A549 (cell line): ENCODE results near the gene DDX10. TPM values are rescaled to one million over a fixed set of nuclear protein-coding genes. Genes with fewer than 3 reads are reported as not detected.
A peak's percentile ranks its signal among the peaks of the same experiment; 100 is the strongest.

Experiments used
- ATAC-seq, 2 experiments: fragments of 200-7000 bp in 1 of 2; fragments of >200 bp in 1 of 2; cut with Nextera tagmentation in 1 of 2; cut with Tn5 transposase in 1 of 2; 3 replicates each; pipeline versions ENCODE4 v1.8.0 to v1.9.1; 2018 to 2020; ENCODE audit warnings: mild to moderate bottlenecking in 1 of 2, moderate library complexity in 1 of 2
- CTCF ChIA-PET: fragments of 300-600 bp; sonication (Branson Sonifier 250); formaldehyde crosslinking; extraction: SDS; loops from one replicate; lab custom pipeline; 2021; ENCODE audit warnings: antibody characterized with exemption, inconsistent platforms; lab: Yijun Ruan, JAX
- POLR2A ChIA-PET: fragments of 350-600 bp; formaldehyde crosslinking; extraction: SDS; loops from one replicate; lab custom pipeline; 2021; ENCODE audit warnings: antibody characterized with exemption, inconsistent platforms; lab: Yijun Ruan, JAX
- DNase-seq, 2 experiments: peaks; one replicate each; pipeline versions ENCODE4 v3.0.0 to v3.0.0-alpha.2; 2011 to 2016; ENCODE audit warnings: low read depth in 1 of 2, low spot score in 1 of 2
- FAIRE-seq: peaks from 2 replicates; lab custom pipeline; 2011; peaks lifted over from hg19 to GRCh38; lab: Jason Lieb, UNC
- H3K27ac ChIP-seq, 2 experiments: fragments of >200 bp; sonication (Bioruptor Twin); formaldehyde crosslinking; 3 replicates each; pipeline ENCODE4 v1.5.1; 2016 to 2017
- H3K4me1 ChIP-seq: fragments of >200 bp; sonication (Bioruptor Twin); formaldehyde crosslinking; 3 replicates; pipeline ENCODE4 v1.6.1; 2016
- H3K4me2 ChIP-seq: fragments of >200 bp; sonication (Bioruptor Twin); formaldehyde crosslinking; 3 replicates; pipeline ENCODE4 v1.6.1; 2016
- H3K4me3 ChIP-seq: fragments of >200 bp; sonication (Bioruptor Twin); formaldehyde crosslinking; 3 replicates; pipeline ENCODE4 v1.5.1; 2016
- H3K9me3 ChIP-seq: fragments of >200 bp; sonication (Bioruptor Twin); formaldehyde crosslinking; 3 replicates; pipeline ENCODE4 v1.6.1; 2016
- ATOH8 ChIP-seq: fragments of 250-450 bp; sonication (Bioruptor Pico); IDR thresholded peaks from 2 replicates; pipeline ENCODE4 v1.5.0; 2020; ENCODE audit warnings: low read depth, mild to moderate bottlenecking, moderate library complexity
- CBX2 ChIP-seq: fragments of 200-600 bp; sonication (generic); IDR thresholded peaks from 2 replicates; pipeline ENCODE4 v1.6.1; 2016; ENCODE audit warnings: low read depth, mild to moderate bottlenecking, borderline replicate concordance
- CEBPB ChIP-seq, 2 experiments: fragments of >200 bp in 1 of 2; sonication (Bioruptor Twin) in 1 of 2; formaldehyde crosslinking in 1 of 2; IDR thresholded peaks; 2 replicates each; pipeline ENCODE4 v1.6.1; 2012 to 2016
- CHD4 ChIP-seq: fragments of 200-600 bp; sonication (generic); IDR thresholded peaks from 2 replicates; pipeline ENCODE4 v1.6.1; 2016; ENCODE audit warnings: antibody characterized with exemption, mild to moderate bottlenecking, borderline replicate concordance
- CTCF ChIP-seq: fragments of >200 bp; sonication (Bioruptor Twin); formaldehyde crosslinking; IDR thresholded peaks from 3 replicates; pipeline ENCODE4 v1.5.1; 2016
- E2F6 ChIP-seq: IDR thresholded peaks from 2 replicates; pipeline ENCODE4 v1.6.1; 2012; ENCODE audit warnings: low read depth, borderline replicate concordance
- EHF ChIP-seq: fragments of 250-450 bp; sonication (Bioruptor Pico); IDR thresholded peaks from 2 replicates; pipeline ENCODE4 v1.5.0; 2020; ENCODE audit warnings: mild to moderate bottlenecking
- EHMT2 ChIP-seq: fragments of 200-600 bp; sonication (generic); IDR thresholded peaks from 2 replicates; pipeline ENCODE4 v1.6.1; 2016; ENCODE audit warnings: antibody characterized with exemption, low read depth, mild to moderate bottlenecking, moderate library complexity
- EP300 ChIP-seq, 2 experiments: fragments of >200 bp; sonication (Bioruptor Twin); formaldehyde crosslinking; IDR thresholded peaks; 2 replicates in 1 of 2; 3 replicates in 1 of 2; pipeline ENCODE4 v1.6.1; 2016 to 2017
- HOXA7 ChIP-seq: fragments of 250-450 bp; sonication (Bioruptor Pico); IDR thresholded peaks from 2 replicates; pipeline ENCODE4 v1.5.0; 2020; ENCODE audit warnings: mild to moderate bottlenecking, moderate library complexity
- JUN ChIP-seq, 2 experiments: fragments of >200 bp; sonication (Bioruptor Twin); formaldehyde crosslinking; IDR thresholded peaks; 2 replicates in 1 of 2; 3 replicates in 1 of 2; pipeline ENCODE4 v1.6.1; 2016 to 2017
- KDM5A ChIP-seq: fragments of 200-600 bp; sonication (generic); IDR thresholded peaks from 2 replicates; pipeline ENCODE4 v1.6.1; 2016; ENCODE audit warnings: antibody characterized with exemption, mild to moderate bottlenecking
- MAFK ChIP-seq: fragments of 450-650 bp; IDR thresholded peaks from 2 replicates; pipeline ENCODE4 v1.6.1; 2014; ENCODE audit not compliant: partially characterized antibody
- MAZ ChIP-seq: fragments of 150-350 bp; IDR thresholded peaks from 2 replicates; pipeline ENCODE4 v1.6.1; 2014; ENCODE audit warnings: antibody characterized with exemption, low read depth, low read length, borderline replicate concordance
- MYC ChIP-seq: IDR thresholded peaks from 2 replicates; pipeline ENCODE4 v1.6.1; 2012; ENCODE audit warnings: mild to moderate bottlenecking, inconsistent platforms, low read length, improper control_type of control experiment, borderline replicate concordance
- NFE2L2 ChIP-seq: fragments of 150-350 bp; conservative IDR thresholded peaks from 2 replicates; pipeline ENCODE4 v1.6.1; 2014; ENCODE audit warnings: low read length
- PHF8 ChIP-seq: fragments of 200-600 bp; sonication (generic); IDR thresholded peaks from 2 replicates; pipeline ENCODE4 v1.6.1; 2016; ENCODE audit warnings: low read depth, mild to moderate bottlenecking, antibody characterized with exemption, moderate library complexity, borderline replicate concordance
- POLR2AphosphoS2 ChIP-seq: conservative IDR thresholded peaks from 2 replicates; pipeline ENCODE4 v1.6.1; 2012; ENCODE audit warnings: low read length, improper control_type of control experiment, inconsistent platforms
- RAD21 ChIP-seq, 2 experiments: fragments of >200 bp in 1 of 2; sonication (Bioruptor Twin) in 1 of 2; formaldehyde crosslinking in 1 of 2; IDR thresholded peaks in 1 of 2; conservative IDR thresholded peaks in 1 of 2; 2 replicates in 1 of 2; 3 replicates in 1 of 2; pipeline ENCODE4 v1.6.1; 2012 to 2018; ENCODE audit warnings: inconsistent platforms in 1 of 2
- RFX5 ChIP-seq: fragments of 450-650 bp; IDR thresholded peaks from 2 replicates; pipeline ENCODE4 v1.7.1; 2014; ENCODE audit warnings: antibody characterized with exemption, mild to moderate bottlenecking, moderate library complexity
- SMC3 ChIP-seq: fragments of >200 bp; sonication (Bioruptor Twin); formaldehyde crosslinking; IDR thresholded peaks from 3 replicates; pipeline ENCODE4 v1.6.1; 2018; ENCODE audit warnings: inconsistent platforms
- ZNF302 ChIP-seq: fragments of 250-450 bp; sonication (Bioruptor Pico); IDR thresholded peaks from 2 replicates; pipeline ENCODE4 v1.9.0; 2021; ENCODE audit warnings: inconsistent platforms, mild to moderate bottlenecking, moderate library complexity
- ZSCAN20 ChIP-seq: fragments of 250-450 bp; sonication (Bioruptor Pico); IDR thresholded peaks from 2 replicates; pipeline ENCODE4 v1.8.0; 2022; ENCODE audit warnings: mild to moderate bottlenecking, moderate library complexity
- WGBS: methylation state at CpG from one replicate; pipeline ENCODE4 v1.1.6; 2017; ENCODE audit errors: missing lambda C conversion rate; 5-methylcytosine and 5-hydroxymethylcytosine counted together
- polyA plus RNA-seq, 4 experiments: library from polyadenylated mRNA; depleted of rRNA in 3 of 4; stranded (reverse); fragments of >200 nt; fragmentation: RNase III in 1 of 4; extraction: RNeasy Plus Mini Kit Qiagen cat#74134 plus additional on column Dnase treatment in 1 of 4; gene quantifications; 2 replicates in 3 of 4; 3 replicates in 1 of 4; pipeline ENCODE4 v1.2.3, GENCODE V29; 2011 to 2017
- TF ChIP-seq, protein P1 (sequence below): fragments of 450-650 bp; IDR thresholded peaks from 2 replicates; pipeline ENCODE4 v1.6.1; 2014; ENCODE audit warnings: antibody characterized with exemption
- TF ChIP-seq, protein P2 (sequence below): IDR thresholded peaks from 2 replicates; pipeline ENCODE4 v1.6.1; 2012
- TF ChIP-seq, protein P3 (sequence below): IDR thresholded peaks from 2 replicates; pipeline ENCODE4 v1.6.1; 2012

DDX10 gene
- polyA plus RNA-seq, 2 of the 4 experiments (the other 2 are of a cell fraction), result 46.0 to 189 TPM

DNA sequence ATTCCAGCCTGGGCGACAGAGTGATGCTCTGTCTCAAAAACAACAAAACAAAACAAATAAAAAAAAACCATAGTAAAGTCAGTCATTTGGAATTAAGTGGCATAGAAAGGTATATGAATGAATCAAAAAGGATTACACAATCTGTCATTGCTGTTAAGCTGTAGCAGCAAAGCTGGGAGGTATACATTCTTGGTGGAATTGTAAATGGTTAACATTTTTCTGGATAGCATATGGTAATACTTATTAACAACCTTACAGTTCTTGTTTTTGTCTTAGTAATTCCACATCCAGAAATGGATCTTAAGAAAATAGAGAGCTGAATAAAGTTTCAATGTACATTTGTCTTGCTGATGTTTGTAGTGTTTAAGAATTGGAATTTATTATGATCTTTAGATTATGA lies 30.0 kb downstream of the DDX10 start:
- H3K9me3 ChIP-seq, result no peaks in the 10 kb centered on the region
- no peak overlapping the region for H3K27ac ChIP-seq
- 0 out of 3 replicates have a peak, but pooled peaks cover 8% of the 10 kb centered on the region for H3K4me1 ChIP-seq
- 95% methylated on average over 1 of the region's 1 CpG for WGBS
- TF ChIP-seq PHF8 (no peak), CBX2 (no peak), HOXA7 (CRISPR knock-in tag) (no peak), ZNF302 (CRISPR knock-in tag) (no peak), MYC (no peak), RFX5 (no peak), E2F6 (no peak), JUN (IDR thresholded peaks at IDR 0.05) (no peak), CHD4 (no peak), EHMT2 (no peak), EP300 (IDR thresholded peaks at IDR 0.05) (no peak), ATOH8 (no peak), EHF (CRISPR knock-in tag) (no peak), MAZ (no peak), MAFK (no peak), KDM5A (no peak)
- TF ChIP-seq, protein P1, sequence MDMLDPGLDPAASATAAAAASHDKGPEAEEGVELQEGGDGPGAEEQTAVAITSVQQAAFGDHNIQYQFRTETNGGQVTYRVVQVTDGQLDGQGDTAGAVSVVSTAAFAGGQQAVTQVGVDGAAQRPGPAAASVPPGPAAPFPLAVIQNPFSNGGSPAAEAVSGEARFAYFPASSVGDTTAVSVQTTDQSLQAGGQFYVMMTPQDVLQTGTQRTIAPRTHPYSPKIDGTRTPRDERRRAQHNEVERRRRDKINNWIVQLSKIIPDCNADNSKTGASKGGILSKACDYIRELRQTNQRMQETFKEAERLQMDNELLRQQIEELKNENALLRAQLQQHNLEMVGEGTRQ, result no peak
- CTCF ChIA-PET, result interaction anchor here (0.6 to 0.8 kb wide), 4 partner anchors 577 to 1265 kb away, joined by 3 to 4 read pairs (median 3); no protein-coding TSS in a partner anchor
- DNase-seq (no peak), FAIRE-seq (no peak), ATAC-seq (no peak)
- POLR2A ChIA-PET, result no interaction called here
- no peak overlapping the region for H3K4me2 ChIP-seq
- H3K4me3 ChIP-seq, result no peak overlapping the region

- Histone ChIP-seq H3K4me3 (no peak overlapping the region), H3K4me2 (no peak overlapping the region), H3K4me1 (0 out of 3 replicates have a peak, but pooled peaks cover 8% of the 10 kb centered on the region)
- ATAC-seq, result peak; percentile 93 to 94
- peak; percentile 92 to 93 for TF ChIP-seq RAD21 (conservative IDR thresholded peaks at IDR 0.05 in 1 of 2, IDR thresholded peaks at IDR 0.05 in 1 of 2)
- no peak for TF ChIP-seq CEBPB (IDR thresholded peaks at IDR 0.05)
- no peak for TF ChIP-seq KDM5A
- no peak for TF ChIP-seq ZSCAN20 (CRISPR knock-in tag)
- TF ChIP-seq SMC3, result peak; percentile 87
- TF ChIP-seq, protein P2, sequence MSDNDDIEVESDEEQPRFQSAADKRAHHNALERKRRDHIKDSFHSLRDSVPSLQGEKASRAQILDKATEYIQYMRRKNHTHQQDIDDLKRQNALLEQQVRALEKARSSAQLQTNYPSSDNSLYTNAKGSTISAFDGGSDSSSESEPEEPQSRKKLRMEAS, result no peak
- TF ChIP-seq NFE2L2, result no peak
- peak; percentile 85 for TF ChIP-seq CTCF
- TF ChIP-seq, protein P3, sequence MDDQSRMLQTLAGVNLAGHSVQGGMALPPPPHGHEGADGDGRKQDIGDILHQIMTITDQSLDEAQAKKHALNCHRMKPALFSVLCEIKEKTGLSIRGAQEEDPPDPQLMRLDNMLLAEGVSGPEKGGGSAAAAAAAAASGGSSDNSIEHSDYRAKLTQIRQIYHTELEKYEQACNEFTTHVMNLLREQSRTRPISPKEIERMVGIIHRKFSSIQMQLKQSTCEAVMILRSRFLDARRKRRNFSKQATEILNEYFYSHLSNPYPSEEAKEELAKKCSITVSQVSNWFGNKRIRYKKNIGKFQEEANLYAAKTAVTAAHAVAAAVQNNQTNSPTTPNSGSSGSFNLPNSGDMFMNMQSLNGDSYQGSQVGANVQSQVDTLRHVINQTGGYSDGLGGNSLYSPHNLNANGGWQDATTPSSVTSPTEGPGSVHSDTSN, result no peak
- TF ChIP-seq POLR2AphosphoS2, result no peak
- TF ChIP-seq, all 56 proteins: peak for 3
- ChIA-PET POLR2A (interaction anchor here (1.0 to 1.3 kb wide), 2 partner anchors 173 to 1241 kb away, joined by 3 to 4 read pairs; no protein-coding TSS in a partner anchor), CTCF (interaction anchor here (0.6 to 2.0 kb wide), 25 partner anchors 8 to 1242 kb away, joined by 3 to 13 read pairs (median 3); no protein-coding TSS in a partner anchor)
- Histone ChIP-seq H3K27ac (no peak overlapping the region), H3K9me3 (no peaks in the 10 kb centered on the region)
- DNase-seq (peak; percentile 38 to 67), FAIRE-seq (no peak)
- 68% methylated on average over 3 of the region's 3 CpGs for WGBS
Observed at GRCh38 chr11:108697872-108698473, 33.1 kb downstream of the DDX10 start.
